Measurements from ENCODE around the gene DMD. TPM values are rescaled to one million over a fixed set of nuclear protein-coding genes. Genes with fewer than 3 reads are reported as not detected.

Gene DMD
- total and polyA plus RNA-seq, 2 of the 8 experiments (the other 6 are each of a cell fraction or from before 2014, with no cell fraction given): 4.8 to 7.4 TPM

DNA sequence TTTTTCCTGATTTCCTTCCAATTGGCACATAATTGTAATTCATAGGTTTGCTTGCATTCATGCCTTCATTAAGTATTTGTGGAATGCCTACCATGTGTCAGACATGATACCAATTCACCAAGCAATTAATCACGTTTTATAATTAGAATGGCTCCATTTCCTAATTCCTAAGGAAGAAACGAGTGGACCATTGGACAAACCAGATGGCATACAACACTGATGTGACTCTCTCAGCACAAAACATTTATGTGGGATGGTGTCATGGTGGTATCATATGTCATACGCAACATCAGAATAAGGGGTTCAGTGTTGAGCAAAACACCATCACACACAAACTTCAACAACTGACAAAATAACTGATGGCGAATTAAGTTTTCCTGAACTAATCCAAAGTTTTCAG, 502.8 kb downstream of the DMD start:
- H2AFZ ChIP-seq (ENCODE audit: low read length): no peak overlapping the region
- FAIRE-seq (no peak), DNase-seq (ENCODE audit: low read depth in 1 of 2, low spot score in 2 of 2) (no peak)
- no peak overlapping the region for H4K5ac ChIP-seq (ENCODE audit: insufficient read length, low read depth, low read length)
- H4K8ac ChIP-seq (ENCODE audit: extremely low read depth, insufficient read depth, low read length): no peak overlapping the region
- no peak overlapping the region for H2BK20ac ChIP-seq (ENCODE audit: low read length)
- H3K79me1 ChIP-seq (ENCODE audit: low read depth, low read length): no peaks in the 10 kb centered on the region
- H3K14ac ChIP-seq (ENCODE audit: insufficient read length): no peak overlapping the region
- H3K18ac ChIP-seq (ENCODE audit: extremely low read depth, low read length): no peak overlapping the region
- H4K20me1 ChIP-seq (replicated peaks in 1 of 2; ENCODE audit: control insufficient read depth in 1 of 2, insufficient read depth in 2 of 2, low read length in 2 of 2): no peaks in the 10 kb centered on the region
- H3K4me2 ChIP-seq (ENCODE audit: insufficient read depth in 1 of 2, low read depth in 2 of 2, low read length in 2 of 2): no peak overlapping the region
- POLR2A ChIA-PET (ENCODE audit: partially characterized antibody): no interaction called here
- CTCF ChIA-PET (ENCODE audit: partially characterized antibody): no interaction called here
- H3K9ac ChIP-seq (replicated peaks in 1 of 4; ENCODE audit: extremely low read depth in 1 of 4, low read depth in 3 of 4, low read length in 3 of 4): no peak overlapping the region
- H3K9me3 ChIP-seq (ENCODE audit: insufficient read depth in 2 of 2, low read depth in 1 of 2, low read length in 1 of 2): no peaks in the 10 kb centered on the region
- no peak overlapping the region for H2BK15ac ChIP-seq (ENCODE audit: low read length)
- H3K56ac ChIP-seq (replicated peaks; ENCODE audit: insufficient read length, low read depth, low read length): no peak overlapping the region
- 95% methylated on average over 4 of the region's 4 CpGs; no CpG with 5 or more reads in 1 of the 2 experiments for WGBS, 2 experiments (ENCODE audit: extremely low coverage in 1 of 2, insufficient coverage in 1 of 2, insufficient read length in 1 of 2, insufficient replicate concordance in 2 of 2, low coverage in 1 of 2, low lambda C conversion rate in 2 of 2, missing lambda C conversion rate in 1 of 2)
- H2BK120ac ChIP-seq (replicated peaks; ENCODE audit: low read depth, low read length): no peak overlapping the region
- H3K4ac ChIP-seq (replicated peaks; ENCODE audit: insufficient read length, low read depth, low read length): no peak overlapping the region
- no peak overlapping the region for H3K23ac ChIP-seq (ENCODE audit: insufficient read length)
- no peak overlapping the region for H2BK5ac ChIP-seq (ENCODE audit: low read depth, low read length)
- no peaks in the 10 kb centered on the region for H3K23me2 ChIP-seq (ENCODE audit: low read depth, low read length)
- H3K27ac ChIP-seq (ENCODE audit: low read depth, low read length): no peak overlapping the region
- no peak overlapping the region for H3K4me3 ChIP-seq (ENCODE audit: extremely low read depth in 1 of 4, insufficient read depth in 2 of 4, low read depth in 3 of 4, low read length in 4 of 4)
- H3K36me3 ChIP-seq (ENCODE audit: control insufficient read depth in 2 of 4, insufficient read depth in 4 of 4, low read length in 3 of 4): no peaks in the 10 kb centered on the region
- H2AK5ac ChIP-seq (ENCODE audit: low read depth, low read length): no peak overlapping the region
- TF ChIP-seq EP300 (IDR thresholded peaks at IDR 0.05; ENCODE audit: borderline replicate concordance in 1 of 2, low read depth in 2 of 2, low read length in 2 of 2) (no peak), SIRT6 (IDR thresholded peaks at IDR 0.05; ENCODE audit: low read length) (no peak), RFX5 (IDR thresholded peaks at IDR 0.05; ENCODE audit: borderline replicate concordance, low read depth, low read length) (no peak), SUZ12 (IDR thresholded peaks at IDR 0.05; ENCODE audit: low read length) (no peak)
- TF ChIP-seq, protein P1, sequence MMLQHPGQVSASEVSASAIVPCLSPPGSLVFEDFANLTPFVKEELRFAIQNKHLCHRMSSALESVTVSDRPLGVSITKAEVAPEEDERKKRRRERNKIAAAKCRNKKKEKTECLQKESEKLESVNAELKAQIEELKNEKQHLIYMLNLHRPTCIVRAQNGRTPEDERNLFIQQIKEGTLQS (IDR thresholded peaks at IDR 0.05; ENCODE audit: insufficient read depth, low read depth, low read length): no peak
- H3K4me1 ChIP-seq (replicated peaks in 1 of 4; ENCODE audit: control insufficient read depth in 3 of 4, insufficient read depth in 4 of 4, low read length in 3 of 4): no peaks in the 10 kb centered on the region
- H3K79me2 ChIP-seq (ENCODE audit: control insufficient read depth in 1 of 2, insufficient read depth in 2 of 2, low read length in 2 of 2): no peaks in the 10 kb centered on the region
- no peaks in the 10 kb centered on the region for H3K27me3 ChIP-seq (replicated peaks in 1 of 4; ENCODE audit: control insufficient read depth in 3 of 4, extremely low read depth in 1 of 4, insufficient read depth in 3 of 4, low read length in 3 of 4)
- no peak overlapping the region for H4K91ac ChIP-seq (replicated peaks; ENCODE audit: insufficient read length, low read length)
- H2BK12ac ChIP-seq (ENCODE audit: low read depth, low read length): no peak overlapping the region

Data from H1 (cell line).